IMR-90 (cell line): Measurements from ENCODE around the gene RBPJ.

Experiments
- BHLHE40 ChIP-seq: fragments of 150-350 bp; IDR thresholded peaks from 2 replicates; pipeline ENCODE4 v1.6.1; 2016; ENCODE audit warnings: mild to moderate bottlenecking, low read depth, low read length
- CEBPB ChIP-seq: IDR thresholded peaks from 2 replicates; pipeline ENCODE4 v1.6.1; 2012; ENCODE audit warnings: low read depth, low read length, improper control_type of control experiment
- CTCF ChIP-seq: conservative IDR thresholded peaks from 2 replicates; pipeline ENCODE4 v1.5.1; 2012; ENCODE audit warnings: mild to moderate bottlenecking, low read depth, low read length, improper control_type of control experiment
- FOS ChIP-seq: fragments of 150-350 bp; IDR thresholded peaks from 2 replicates; pipeline ENCODE4 v1.6.1; 2016; ENCODE audit warnings: low read depth, low read length
- MAFK ChIP-seq: IDR thresholded peaks from 2 replicates; pipeline ENCODE4 v1.6.1; 2012; ENCODE audit warnings: low read depth, low read length, improper control_type of control experiment
- MAZ ChIP-seq: IDR thresholded peaks from 2 replicates; pipeline ENCODE4 v1.6.1; 2012; ENCODE audit warnings: low read depth, mild to moderate bottlenecking, low read length, improper control_type of control experiment, moderate library complexity, borderline replicate concordance
- MXI1 ChIP-seq: IDR thresholded peaks from 2 replicates; pipeline ENCODE4 v1.6.1; 2012; ENCODE audit warnings: low read depth, mild to moderate bottlenecking, low read length, moderate library complexity, borderline replicate concordance
- POLR2A ChIP-seq: IDR thresholded peaks from 2 replicates; pipeline ENCODE4 v1.6.1; 2012; ENCODE audit warnings: mild to moderate bottlenecking, low read depth, low read length
- RAD21 ChIP-seq: IDR thresholded peaks from 2 replicates; pipeline ENCODE4 v1.6.1; 2012; ENCODE audit warnings: low read length, improper control_type of control experiment
- RCOR1 ChIP-seq: IDR thresholded peaks from 2 replicates; pipeline ENCODE4 v1.6.1; 2012; ENCODE audit warnings: mild to moderate bottlenecking, low read length, improper control_type of control experiment; ENCODE audit not compliant: insufficient replicate concordance
- SMC3 ChIP-seq: fragments of 150-350 bp; IDR thresholded peaks from 2 replicates; pipeline ENCODE4 v1.6.1; 2016; ENCODE audit warnings: low read depth, mild to moderate bottlenecking, antibody characterized with exemption, low read length, moderate library complexity
- USF2 ChIP-seq: fragments of 150-350 bp; IDR thresholded peaks from 2 replicates; pipeline ENCODE4 v1.6.1; 2017; ENCODE audit warnings: mild to moderate bottlenecking, antibody characterized with exemption, low read length, low read depth

- TF ChIP-seq FOS: no peak
- TF ChIP-seq CTCF: no peak
- no peak for TF ChIP-seq SMC3
- TF ChIP-seq RAD21: no peak
- no peak for TF ChIP-seq RCOR1
- TF ChIP-seq POLR2A: no peak
- TF ChIP-seq MXI1: no peak
- TF ChIP-seq BHLHE40: no peak
- TF ChIP-seq CEBPB: no peak
- no peak for TF ChIP-seq USF2
- TF ChIP-seq MAZ: no peak
- TF ChIP-seq MAFK: no peak
Observed at GRCh38 chr4:26384380-26385057, 63.7 kb downstream of the RBPJ start.
